GM18873 (cell line): ENCODE measurements around the gene FAM168A.

ENCODE experiments used
- ATAC-seq: cut with Tn5 transposase; IDR thresholded peaks from one replicate; pipeline ENCODE4 v1.9.1; 2021; ENCODE audit warnings: mild to moderate bottlenecking, moderate library complexity, moderate number of reproducible peaks; ENCODE audit not compliant: unreplicated experiment, low FRiP score

FAM168A gene

DNA sequence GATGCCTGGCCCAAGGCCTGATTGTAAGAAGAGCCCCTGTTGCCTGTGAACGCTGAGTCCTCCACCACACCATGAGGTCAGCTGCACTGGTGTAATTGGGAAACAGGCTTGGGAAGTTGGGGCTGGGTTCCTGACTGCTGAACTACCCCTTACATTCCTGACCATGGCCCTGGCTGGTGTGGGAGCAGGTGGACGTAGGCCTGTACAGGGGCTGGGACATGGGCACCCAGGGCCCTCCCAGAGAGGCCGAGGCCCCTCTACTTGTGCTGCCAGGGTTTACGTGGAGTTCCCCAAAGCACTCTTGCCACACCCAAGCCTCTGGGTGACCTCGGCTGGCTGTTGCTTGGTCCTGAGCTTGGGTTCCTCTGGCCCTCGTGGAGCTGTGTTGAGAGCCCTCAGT lies 216.3 kb downstream of the FAM168A start:
- no peak for ATAC-seq

DNA sequence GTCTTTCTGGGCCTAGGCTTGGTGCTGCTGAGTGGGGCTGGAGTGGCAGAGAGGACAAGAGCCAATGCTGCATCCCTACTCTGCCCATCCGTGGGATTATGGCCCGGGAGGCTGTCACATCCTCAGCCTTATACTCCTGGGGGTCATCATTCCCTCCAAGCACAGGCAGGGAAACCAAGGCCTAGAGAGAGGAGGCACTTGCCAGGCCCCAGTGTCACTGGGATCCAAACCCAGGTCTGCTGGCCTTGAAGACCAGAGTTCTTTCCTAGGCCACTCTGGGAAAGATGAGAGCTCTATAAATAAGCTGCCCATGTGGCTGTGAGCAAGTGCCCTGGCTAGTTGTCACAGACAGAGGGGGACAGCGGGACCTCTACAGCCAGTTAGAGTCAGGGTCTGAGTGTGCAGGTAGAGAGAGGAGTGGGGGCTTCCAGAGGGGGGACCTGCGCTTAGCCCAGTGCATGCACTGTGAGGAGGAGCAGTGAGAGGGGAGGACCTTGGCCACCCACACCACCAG lies 217.0 kb downstream of the FAM168A start:
- no peak for ATAC-seq

DNA sequence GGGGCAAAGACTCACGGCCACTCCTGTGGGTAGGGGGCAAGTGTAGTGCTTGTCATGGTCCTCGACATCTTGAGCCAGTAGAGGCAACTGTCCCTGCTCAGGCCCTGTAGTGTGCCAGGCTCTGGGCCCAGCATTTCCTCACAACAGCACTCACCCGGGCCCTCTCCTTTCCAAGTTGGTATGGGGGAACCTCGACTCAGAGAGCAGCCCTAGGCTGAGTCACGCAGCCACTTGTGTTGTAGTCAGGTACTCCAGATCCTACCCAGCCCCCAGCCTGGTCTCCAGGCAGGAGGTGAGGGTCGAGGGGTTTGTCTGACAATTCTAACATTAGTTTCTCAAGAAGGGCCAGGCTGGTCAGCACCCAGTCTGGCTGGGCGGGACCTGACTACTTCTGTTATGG lies 217.6 kb downstream of the FAM168A start:
- ATAC-seq: no peak

GRCh38 chr11:73379189-73379880 lies 218.6 kb downstream of the FAM168A start:
- no peak for ATAC-seq

GRCh38 chr11:73376803-73377629 lies 220.9 kb downstream of the FAM168A start:
- ATAC-seq: peak; percentile 10

- ATAC-seq: peak; percentile 53
These were observed 221.6 kb downstream of the FAM168A start, which contains the start of gene RELT for GRCh38 chr11:73376160-73376802. RELT (plus strand) TSS chr11:73376399; CDS start chr11:73389137, 12,738 bp downstream.

DNA sequence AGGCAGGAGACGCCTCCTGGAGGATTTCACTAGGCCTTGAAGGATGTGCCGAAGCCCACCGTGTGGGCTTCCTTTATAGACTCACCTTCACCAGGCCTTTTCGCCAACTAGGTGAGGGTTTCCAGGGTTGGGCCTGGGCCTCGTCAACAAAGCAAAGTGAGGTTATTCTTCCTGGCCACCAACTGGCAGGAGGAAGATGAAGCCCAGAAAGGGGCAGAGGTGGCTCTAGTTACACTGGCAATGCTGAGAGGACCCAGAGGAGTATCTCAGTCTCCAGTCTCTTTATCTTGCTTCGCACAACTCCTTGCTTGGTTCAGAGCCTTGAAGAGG lies 222.1 kb downstream of the FAM168A start:
- ATAC-seq: peak; percentile 4

DNA sequence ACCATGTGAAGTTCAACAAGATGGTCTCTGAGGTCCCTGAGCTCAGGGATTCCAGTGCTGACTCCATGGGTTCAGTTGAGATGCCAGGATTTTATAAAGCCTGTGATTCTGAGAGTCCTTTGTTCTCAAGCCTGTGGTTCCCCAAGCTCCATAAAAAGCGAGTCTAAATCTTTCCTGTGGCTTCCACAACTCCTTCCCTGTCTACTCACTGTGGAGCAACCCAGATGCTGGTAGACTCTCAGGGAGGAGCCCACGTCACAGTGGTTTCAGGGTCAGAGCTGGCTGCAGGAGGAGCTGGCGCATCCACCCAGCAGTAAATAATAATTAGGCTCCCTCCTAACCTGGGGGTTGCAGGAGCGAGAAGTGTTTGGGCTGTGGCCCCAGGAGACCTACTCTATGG lies 223.8 kb downstream of the FAM168A start:
- no peak for ATAC-seq

DNA sequence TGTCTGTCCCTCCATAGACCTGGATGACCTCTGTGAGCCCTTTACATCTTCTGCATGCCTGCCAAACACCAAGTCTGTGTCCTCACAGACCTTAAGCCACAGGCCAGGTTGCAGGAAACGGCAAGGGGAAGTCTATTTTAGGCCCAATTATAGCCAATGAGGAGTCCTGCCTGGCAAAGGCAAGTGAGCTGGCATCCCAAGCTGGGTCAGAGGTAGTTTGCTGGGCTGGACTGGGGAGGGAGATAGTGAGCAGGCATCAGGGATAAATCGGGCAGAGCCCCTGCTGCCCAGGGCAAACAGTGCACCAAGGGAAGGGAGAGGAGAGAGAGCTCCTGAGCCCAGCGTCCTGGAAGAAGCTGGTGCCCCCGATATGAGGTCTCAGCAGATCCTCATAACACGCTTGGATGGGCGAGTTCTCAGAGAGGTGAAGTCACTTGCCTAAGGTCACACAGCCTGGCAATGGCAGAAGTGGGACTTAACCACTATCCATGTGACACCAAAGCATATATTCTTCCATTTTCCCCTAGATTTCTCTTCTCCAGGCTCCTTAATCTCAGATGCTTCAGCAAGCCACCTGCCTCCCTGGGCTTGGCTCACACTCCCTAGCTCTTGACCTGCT lies 225.4 kb downstream of the FAM168A start:
- ATAC-seq: no peak

DNA sequence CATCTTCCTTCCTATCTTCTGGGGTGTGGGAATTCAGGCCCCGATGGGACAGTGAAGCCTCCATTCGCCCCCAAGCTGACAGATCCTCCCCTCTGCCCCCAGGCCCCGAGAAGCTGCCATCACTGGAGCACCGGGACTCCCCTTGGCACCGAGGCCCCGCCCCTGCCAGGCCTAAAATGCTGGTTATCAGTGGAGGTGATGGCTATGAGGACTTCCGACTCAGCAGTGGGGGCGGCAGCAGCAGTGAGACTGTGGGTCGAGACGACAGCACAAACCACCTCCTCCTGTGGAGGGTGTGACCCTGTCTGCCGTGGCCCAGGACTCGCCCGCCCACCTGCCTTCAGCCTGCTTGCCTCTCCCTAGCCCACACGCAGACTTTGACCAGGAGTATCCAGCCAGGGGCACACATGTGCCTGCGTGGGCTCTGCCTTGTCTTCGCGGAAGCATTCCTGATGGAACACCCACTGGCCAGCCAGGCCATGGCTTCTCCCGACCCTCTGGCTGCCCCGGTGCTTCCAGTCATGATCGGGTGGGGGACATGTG lies 230.4 kb downstream of the FAM168A start:
- ATAC-seq: no peak

DNA sequence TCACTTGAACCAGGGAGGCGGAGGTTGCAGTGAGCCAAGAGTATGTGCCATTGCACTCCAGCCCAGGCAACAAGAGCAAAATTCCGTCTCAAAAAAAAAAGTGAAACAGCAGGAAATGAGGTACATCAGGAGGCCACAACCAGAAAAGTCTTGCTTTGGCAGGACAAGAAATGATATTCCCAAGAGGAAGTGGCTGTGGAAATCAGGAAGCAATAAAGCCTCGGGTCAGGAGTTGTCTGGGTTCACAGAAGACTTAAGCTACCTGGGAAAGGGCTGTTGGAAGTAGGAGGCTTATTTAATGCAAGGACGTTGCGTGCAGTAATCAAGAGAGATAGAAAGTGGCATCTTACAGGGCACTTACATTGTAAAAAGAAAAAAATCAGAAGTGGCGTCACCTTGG lies 231.0 kb downstream of the FAM168A start:
- no peak for ATAC-seq

DNA sequence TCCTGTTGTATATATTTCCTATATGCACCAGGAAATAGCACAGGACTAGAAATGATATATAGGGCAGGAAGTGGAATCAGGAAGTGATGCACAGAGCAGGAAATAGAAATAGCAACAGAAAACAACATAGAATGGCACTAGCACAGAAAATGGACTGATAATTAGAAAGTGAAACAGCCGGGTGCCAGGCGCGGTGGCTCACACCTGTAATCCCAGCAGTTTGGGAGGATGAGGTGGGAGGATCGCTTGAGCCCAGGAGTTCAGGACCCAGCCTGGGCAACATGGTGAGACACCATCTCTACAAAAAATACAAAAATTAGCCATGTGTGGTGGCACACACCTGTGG lies 231.7 kb downstream of the FAM168A start:
- no peak for ATAC-seq

DNA sequence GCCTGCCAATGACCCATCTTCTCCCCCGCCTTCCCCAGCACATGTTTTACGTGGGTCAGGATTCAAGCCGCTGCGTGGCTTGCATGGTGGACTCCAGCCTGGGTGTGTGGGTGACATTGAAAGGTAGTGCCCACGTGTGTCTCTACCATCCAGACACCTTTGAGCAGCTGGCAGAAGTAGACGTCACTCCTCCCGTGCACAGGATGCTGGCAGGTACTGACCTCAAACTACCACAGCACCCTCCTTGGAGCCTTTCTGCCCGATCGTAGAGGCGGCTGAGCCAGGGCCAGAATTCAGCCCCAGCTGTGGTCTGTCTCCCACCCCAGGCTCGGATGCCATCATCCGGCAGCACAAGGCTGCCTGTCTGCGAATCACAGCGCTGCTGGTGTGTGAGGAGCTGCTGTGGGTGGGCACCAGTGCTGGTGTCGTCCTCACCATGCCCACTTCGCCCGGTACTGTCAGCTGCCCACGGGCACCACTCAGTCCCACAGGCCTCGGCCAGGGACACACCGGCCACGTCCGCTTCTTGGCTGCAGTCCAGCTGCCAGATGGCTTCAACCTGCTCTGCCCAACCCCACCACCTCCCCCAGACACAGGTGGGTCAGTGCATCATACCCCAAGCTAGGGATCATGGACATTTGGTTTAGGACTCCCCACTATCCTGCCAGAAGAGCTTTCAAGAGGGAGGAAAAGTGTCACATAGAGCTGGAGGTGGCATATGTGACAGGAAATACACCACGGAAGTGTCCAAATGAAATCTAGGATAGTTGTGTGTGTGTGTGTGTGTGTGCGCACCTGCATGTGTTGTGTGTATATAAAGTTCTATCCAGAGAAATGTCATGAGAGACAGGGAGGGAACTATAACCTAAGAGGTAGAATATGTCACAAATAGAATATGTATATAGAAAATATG lies 232.3 kb downstream of the FAM168A start:
- ATAC-seq: no peak

- ATAC-seq: no peak
These were observed 234.8 kb downstream of the FAM168A start for GRCh38 chr11:73363147-73363546.

GRCh38 chr11:73361953-73362776 lies 235.7 kb downstream of the FAM168A start:
- ATAC-seq: no peak

DNA sequence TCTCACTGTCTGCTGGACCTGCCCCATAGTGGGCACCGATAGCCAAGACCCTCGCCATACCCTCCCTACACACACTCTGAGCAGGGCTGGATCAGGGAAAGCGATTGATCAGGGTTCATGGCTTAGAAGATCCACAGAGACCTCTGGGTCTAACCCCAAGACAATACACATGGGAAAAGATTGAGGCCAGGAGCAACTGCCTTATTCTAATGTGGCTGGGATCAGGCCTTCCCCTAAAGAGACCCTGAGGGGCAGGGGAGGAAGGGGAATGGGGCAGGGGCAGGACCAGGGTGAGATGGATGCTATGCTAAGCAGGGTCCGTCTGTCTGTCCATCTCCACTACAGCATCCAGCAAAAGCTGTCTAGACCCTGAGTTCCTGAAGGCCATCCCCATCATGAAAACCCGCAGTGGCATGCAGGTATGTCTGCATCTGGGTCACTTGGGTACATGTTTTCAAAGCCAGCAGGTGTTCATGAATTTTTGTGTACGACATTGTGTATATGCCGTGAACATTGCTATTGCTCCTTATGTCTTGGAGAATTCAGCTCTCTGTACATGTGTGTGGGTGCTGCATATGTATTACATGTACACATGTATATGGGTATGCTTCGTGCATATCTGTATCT lies 237.1 kb downstream of the FAM168A start:
- ATAC-seq: no peak

GRCh38 chr11:73359930-73360742 lies 237.8 kb downstream of the FAM168A start:
- ATAC-seq: no peak
